ENCODE results near the gene BPGM.
"Not testable (repeated sequence)": the region's sequence is repeated elsewhere in the genome, so short reads cannot be mapped to it uniquely, and the experiment has no call there.

The BPGM gene

GRCh38 chr7:134685250-134685649, 38.6 kb downstream of the BPGM start:
- no peaks in the 10 kb centered on the region for H3K27me3 ChIP-seq (ENCODE audit: control insufficient read depth, insufficient read depth, low read length, poor library complexity, severe bottlenecking)
- H3K4me1 ChIP-seq (ENCODE audit: control insufficient read depth, insufficient read depth, low read length): no peaks in the 10 kb centered on the region
- no peaks in the 10 kb centered on the region for H3K36me3 ChIP-seq (ENCODE audit: control insufficient read depth, insufficient read depth, low read length)
- no peak overlapping the region for H3K4me3 ChIP-seq (ENCODE audit: insufficient read depth, low read depth, low read length)
- H3K9me3 ChIP-seq (ENCODE audit: control insufficient read depth, low read length): no peaks in the 10 kb centered on the region
- WGBS, 2 experiments: 87 to 95% methylated on average over 2 of the region's 2 CpGs
- H3K27ac ChIP-seq (ENCODE audit: insufficient read depth, low read depth, low read length, poor library complexity, severe bottlenecking): no peak overlapping the region

- WGBS, 2 experiments: 90 to 92% methylated on average over 4 to 6 of the region's 6 CpGs
- H3K4me3 ChIP-seq (ENCODE audit: insufficient read depth, low read depth, low read length): no peak overlapping the region
- no peak overlapping the region for H3K27ac ChIP-seq (ENCODE audit: insufficient read depth, low read depth, low read length, poor library complexity, severe bottlenecking)
- H3K36me3 ChIP-seq (ENCODE audit: control insufficient read depth, insufficient read depth, low read length): no peaks in the 10 kb centered on the region
- H3K4me1 ChIP-seq (ENCODE audit: control insufficient read depth, insufficient read depth, low read length): no peaks in the 10 kb centered on the region
- no peaks in the 10 kb centered on the region for H3K9me3 ChIP-seq (ENCODE audit: control insufficient read depth, low read length)
- no peaks in the 10 kb centered on the region for H3K27me3 ChIP-seq (ENCODE audit: control insufficient read depth, insufficient read depth, low read length, poor library complexity, severe bottlenecking)
Measured at GRCh38 chr7:134686786-134687185, 40.1 kb downstream of the BPGM start.

GRCh38 chr7:134689550-134689949, 42.9 kb downstream of the BPGM start:
- not testable (repeated sequence) for H3K4me3 ChIP-seq (ENCODE audit: insufficient read depth, low read depth, low read length); H3K9me3 ChIP-seq (ENCODE audit: control insufficient read depth, low read length); H3K27ac ChIP-seq (ENCODE audit: insufficient read depth, low read depth, low read length, poor library complexity, severe bottlenecking); H3K4me1 ChIP-seq (ENCODE audit: control insufficient read depth, insufficient read depth, low read length); H3K36me3 ChIP-seq (ENCODE audit: control insufficient read depth, insufficient read depth, low read length); H3K27me3 ChIP-seq (ENCODE audit: control insufficient read depth, insufficient read depth, low read length, poor library complexity, severe bottlenecking)
- 85 to 88% methylated on average over 5 of the region's 5 CpGs for WGBS, 2 experiments

GRCh38 chr7:134690016-134690415, 43.4 kb downstream of the BPGM start:
- H3K4me3 ChIP-seq (ENCODE audit: insufficient read depth, low read depth, low read length): no peak overlapping the region
- no peaks in the 10 kb centered on the region for H3K27me3 ChIP-seq (ENCODE audit: control insufficient read depth, insufficient read depth, low read length, poor library complexity, severe bottlenecking)
- no peaks in the 10 kb centered on the region for H3K4me1 ChIP-seq (ENCODE audit: control insufficient read depth, insufficient read depth, low read length)
- H3K36me3 ChIP-seq (ENCODE audit: control insufficient read depth, insufficient read depth, low read length): no peaks in the 10 kb centered on the region
- no peaks in the 10 kb centered on the region for H3K9me3 ChIP-seq (ENCODE audit: control insufficient read depth, low read length)
- 88 to 96% methylated on average over 4 to 5 of the region's 5 CpGs for WGBS, 2 experiments
- H3K27ac ChIP-seq (ENCODE audit: insufficient read depth, low read depth, low read length, poor library complexity, severe bottlenecking): no peak overlapping the region

GRCh38 chr7:134690614-134691504, 44.2 kb downstream of the BPGM start:
- H3K4me1 ChIP-seq (ENCODE audit: control insufficient read depth, insufficient read depth, low read length): no peaks in the 10 kb centered on the region
- H3K27ac ChIP-seq (ENCODE audit: insufficient read depth, low read depth, low read length, poor library complexity, severe bottlenecking): no peak overlapping the region
- H3K9me3 ChIP-seq (ENCODE audit: control insufficient read depth, low read length): no peaks in the 10 kb centered on the region
- H3K36me3 ChIP-seq (ENCODE audit: control insufficient read depth, insufficient read depth, low read length): no peaks in the 10 kb centered on the region
- H3K27me3 ChIP-seq (ENCODE audit: control insufficient read depth, insufficient read depth, low read length, poor library complexity, severe bottlenecking): no peaks in the 10 kb centered on the region
- H3K4me3 ChIP-seq (ENCODE audit: insufficient read depth, low read depth, low read length): no peak overlapping the region
- 85 to 90% methylated on average over 12 of the region's 12 CpGs for WGBS, 2 experiments

GRCh38 chr7:134691546-134692343, 45.1 kb downstream of the BPGM start:
- Histone ChIP-seq H3K27me3 (ENCODE audit: control insufficient read depth, insufficient read depth, low read length, poor library complexity, severe bottlenecking) (no peaks in the 10 kb centered on the region), H3K9me3 (ENCODE audit: control insufficient read depth, low read length) (no peaks in the 10 kb centered on the region), H3K27ac (ENCODE audit: insufficient read depth, low read depth, low read length, poor library complexity, severe bottlenecking) (no peak overlapping the region), H3K36me3 (ENCODE audit: control insufficient read depth, insufficient read depth, low read length) (no peaks in the 10 kb centered on the region), H3K4me3 (ENCODE audit: insufficient read depth, low read depth, low read length) (no peak overlapping the region), H3K4me1 (ENCODE audit: control insufficient read depth, insufficient read depth, low read length) (no peaks in the 10 kb centered on the region)
- WGBS, 2 experiments: 95% methylated on average over 11 to 13 of the region's 13 CpGs

- no peaks in the 10 kb centered on the region for H3K4me1 ChIP-seq (ENCODE audit: control insufficient read depth, insufficient read depth, low read length)
- 87 to 100% methylated on average over 2 of the region's 2 CpGs for WGBS, 2 experiments
Measured at GRCh38 chr7:134692344-134692705, 45.7 kb downstream of the BPGM start.

GRCh38 chr7:134693256-134693655, 46.6 kb downstream of the BPGM start:
- H3K4me1 ChIP-seq (ENCODE audit: control insufficient read depth, insufficient read depth, low read length): no peaks in the 10 kb centered on the region
- no peak overlapping the region for H3K27ac ChIP-seq (ENCODE audit: insufficient read depth, low read depth, low read length, poor library complexity, severe bottlenecking)
- H3K27me3 ChIP-seq (ENCODE audit: control insufficient read depth, insufficient read depth, low read length, poor library complexity, severe bottlenecking): no peaks in the 10 kb centered on the region
- WGBS, 2 experiments: 96% methylated on average over 4 of the region's 4 CpGs
- no peaks in the 10 kb centered on the region for H3K36me3 ChIP-seq (ENCODE audit: control insufficient read depth, insufficient read depth, low read length)
- H3K4me3 ChIP-seq (ENCODE audit: insufficient read depth, low read depth, low read length): no peak overlapping the region
- no peaks in the 10 kb centered on the region for H3K9me3 ChIP-seq (ENCODE audit: control insufficient read depth, low read length)

More at GRCh38 chr7:134692344-134692705, 45.7 kb downstream of the BPGM start:
- Histone ChIP-seq H3K4me3 (ENCODE audit: insufficient read depth, low read depth, low read length) (no peak overlapping the region), H3K27ac (ENCODE audit: insufficient read depth, low read depth, low read length, poor library complexity, severe bottlenecking) (no peak overlapping the region), H3K9me3 (ENCODE audit: control insufficient read depth, low read length) (no peaks in the 10 kb centered on the region), H3K27me3 (ENCODE audit: control insufficient read depth, insufficient read depth, low read length, poor library complexity, severe bottlenecking) (no peaks in the 10 kb centered on the region), H3K36me3 (ENCODE audit: control insufficient read depth, insufficient read depth, low read length) (no peaks in the 10 kb centered on the region)

GRCh38 chr7:134694299-134694698, 47.6 kb downstream of the BPGM start:
- H3K4me1 ChIP-seq (ENCODE audit: control insufficient read depth, insufficient read depth, low read length): no peaks in the 10 kb centered on the region

GRCh38 chr7:134694767-134695166, 48.1 kb downstream of the BPGM start:
- Histone ChIP-seq H3K27ac (ENCODE audit: insufficient read depth, low read depth, low read length, poor library complexity, severe bottlenecking) (no peak overlapping the region), H3K4me1 (ENCODE audit: control insufficient read depth, insufficient read depth, low read length) (no peaks in the 10 kb centered on the region), H3K27me3 (ENCODE audit: control insufficient read depth, insufficient read depth, low read length, poor library complexity, severe bottlenecking) (no peaks in the 10 kb centered on the region), H3K9me3 (ENCODE audit: control insufficient read depth, low read length) (no peaks in the 10 kb centered on the region), H3K36me3 (ENCODE audit: control insufficient read depth, insufficient read depth, low read length) (no peaks in the 10 kb centered on the region), H3K4me3 (ENCODE audit: insufficient read depth, low read depth, low read length) (no peak overlapping the region)
- 89 to 97% methylated on average over 2 of the region's 2 CpGs for WGBS, 2 experiments

More at GRCh38 chr7:134694299-134694698, 47.6 kb downstream of the BPGM start:
- Histone ChIP-seq H3K4me3 (ENCODE audit: insufficient read depth, low read depth, low read length) (no peak overlapping the region), H3K27me3 (ENCODE audit: control insufficient read depth, insufficient read depth, low read length, poor library complexity, severe bottlenecking) (no peaks in the 10 kb centered on the region), H3K9me3 (ENCODE audit: control insufficient read depth, low read length) (no peaks in the 10 kb centered on the region), H3K27ac (ENCODE audit: insufficient read depth, low read depth, low read length, poor library complexity, severe bottlenecking) (no peak overlapping the region), H3K36me3 (ENCODE audit: control insufficient read depth, insufficient read depth, low read length) (no peaks in the 10 kb centered on the region)
- 56 to 61% methylated on average over 7 of the region's 7 CpGs for WGBS, 2 experiments

Data from ectodermal cell (in vitro differentiated cells).